NOMO-1 treated with DMSO at 0.1 percent for 48 hours (cell line): ENCODE results near the gene COA7.
"Not testable (repeated sequence)": the region's sequence is repeated elsewhere in the genome, so short reads cannot be mapped to it uniquely, and the experiment has no call there.

Experiments used
- DNase-seq: peaks from one replicate; lab custom pipeline; 2025; ENCODE audit not compliant: unreplicated experiment; lab: John Stamatoyannopoulos, UW

Gene COA7

GRCh38 chr1:52706136-52706670 lies 8.1 kb upstream of the COA7 start:
- no peak for DNase-seq

GRCh38 chr1:52702886-52703787 lies 5.0 kb upstream of the COA7 start:
- DNase-seq = peak; percentile 97

DNA sequence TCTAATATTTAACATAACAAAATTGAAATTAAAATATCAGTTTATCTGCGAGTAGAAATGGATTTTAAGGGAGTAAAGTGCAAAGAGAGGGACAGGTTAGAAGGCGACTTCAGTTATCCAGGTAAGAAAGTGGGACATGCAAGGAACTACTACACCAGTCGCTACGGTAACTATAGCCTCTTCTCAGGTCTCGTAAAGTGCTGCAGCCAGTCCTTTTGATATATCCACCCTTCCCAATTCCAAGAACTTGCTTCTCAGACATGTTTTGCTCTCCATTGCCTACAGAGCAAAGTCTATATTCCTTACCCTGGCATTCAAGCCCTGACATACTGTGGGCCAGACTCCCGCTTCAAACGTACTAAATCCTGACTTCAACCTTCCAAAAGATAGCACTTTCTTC lies 2.5 kb downstream of the COA7 start:
- no peak for DNase-seq

GRCh38 chr1:52693843-52694242 lies 4.3 kb downstream of the COA7 start:
- DNase-seq = no peak

GRCh38 chr1:52693351-52693750 lies 4.8 kb downstream of the COA7 start:
- not testable (repeated sequence) for DNase-seq

- no peak for DNase-seq
These were observed 5.5 kb downstream of the COA7 start for GRCh38 chr1:52692697-52693096.

- DNase-seq = no peak
These were observed 6.3 kb downstream of the COA7 start for GRCh38 chr1:52691821-52692220.

GRCh38 chr1:52686830-52687229 lies 11.3 kb downstream of the COA7 start:
- no peak for DNase-seq

GRCh38 chr1:52686261-52686751 lies 11.8 kb downstream of the COA7 start:
- DNase-seq = peak; percentile 84

DNA sequence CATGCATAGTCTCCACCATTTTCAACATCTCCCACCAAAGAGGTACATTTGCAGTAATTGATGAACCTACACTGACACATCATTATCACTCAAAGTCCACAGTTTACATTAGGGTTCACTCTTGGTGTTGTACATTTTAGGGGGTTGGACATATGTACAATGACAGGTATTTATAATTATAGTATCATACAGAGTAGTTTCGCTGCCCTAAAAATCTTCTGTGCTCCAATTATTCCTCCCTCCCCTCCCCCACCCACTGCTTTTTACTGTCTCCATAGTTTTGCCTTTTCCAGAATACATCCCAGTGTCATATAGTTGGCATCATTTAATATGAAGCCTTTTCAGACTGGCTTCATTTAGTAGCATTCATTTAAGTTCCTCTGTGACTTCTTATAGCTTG lies 13.6 kb downstream of the COA7 start:
- DNase-seq = no peak

GRCh38 chr1:52683367-52683940 lies 14.7 kb downstream of the COA7 start:
- DNase-seq = no peak

- DNase-seq = no peak
These were observed 17.0 kb downstream of the COA7 start for GRCh38 chr1:52681136-52681535.

DNA sequence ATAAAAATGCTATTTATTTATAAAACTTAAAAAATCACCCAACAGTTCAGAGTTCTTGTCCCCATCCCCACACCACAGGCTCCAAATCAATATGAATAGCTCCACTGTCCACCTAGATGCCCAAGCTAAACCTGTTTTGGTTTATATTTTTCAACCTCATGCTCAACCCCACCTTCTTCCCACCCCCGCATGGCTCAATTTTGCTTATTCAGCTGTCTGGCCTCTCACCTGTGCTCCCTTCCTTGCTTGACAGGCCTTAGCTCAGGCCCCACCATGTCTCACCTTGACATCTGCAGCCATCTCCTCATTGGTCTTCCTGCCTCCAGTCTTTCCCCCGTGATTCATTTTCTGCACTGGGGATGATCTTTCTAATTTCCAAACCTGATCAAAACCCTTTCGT lies 17.8 kb downstream of the COA7 start:
- DNase-seq = no peak

- DNase-seq = no peak
These were observed 18.6 kb downstream of the COA7 start for GRCh38 chr1:52679498-52679897.

GRCh38 chr1:52679048-52679447 lies 19.1 kb downstream of the COA7 start:
- no peak for DNase-seq

- DNase-seq = no peak
These were observed 20.9 kb downstream of the COA7 start for GRCh38 chr1:52677076-52677806.

DNA sequence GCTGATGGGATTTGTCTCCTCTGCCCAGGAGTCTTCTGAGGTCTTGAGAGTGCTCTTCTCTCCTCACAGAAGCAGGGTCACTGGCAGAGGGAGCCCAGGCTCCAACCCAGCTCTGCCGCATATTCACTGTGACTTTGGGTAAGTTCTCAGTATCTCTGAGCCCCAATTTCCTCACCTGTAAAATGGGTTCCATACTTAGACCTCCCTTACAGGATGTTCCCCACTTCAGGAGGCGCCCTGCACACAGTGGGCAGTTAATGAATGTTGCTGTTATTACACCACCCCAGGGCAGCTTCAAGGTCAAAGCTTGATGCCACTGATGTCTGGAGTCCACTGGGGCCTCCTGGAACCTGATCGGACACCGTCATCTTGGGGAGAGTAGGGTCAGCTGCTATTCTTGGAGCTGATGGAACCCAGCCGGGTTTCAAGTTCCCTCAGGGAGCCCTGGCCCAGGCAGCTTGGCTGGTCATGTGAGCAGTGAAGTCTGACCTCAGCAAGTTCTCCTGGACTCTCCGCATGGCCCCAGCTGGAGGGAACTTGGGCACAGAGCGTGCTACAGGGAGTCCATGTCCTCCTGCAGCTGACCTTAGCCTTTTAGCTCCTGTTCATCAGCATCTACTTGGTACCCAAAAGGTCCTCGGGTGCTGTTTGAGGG lies 21.8 kb downstream of the COA7 start:
- DNase-seq = no peak

DNA sequence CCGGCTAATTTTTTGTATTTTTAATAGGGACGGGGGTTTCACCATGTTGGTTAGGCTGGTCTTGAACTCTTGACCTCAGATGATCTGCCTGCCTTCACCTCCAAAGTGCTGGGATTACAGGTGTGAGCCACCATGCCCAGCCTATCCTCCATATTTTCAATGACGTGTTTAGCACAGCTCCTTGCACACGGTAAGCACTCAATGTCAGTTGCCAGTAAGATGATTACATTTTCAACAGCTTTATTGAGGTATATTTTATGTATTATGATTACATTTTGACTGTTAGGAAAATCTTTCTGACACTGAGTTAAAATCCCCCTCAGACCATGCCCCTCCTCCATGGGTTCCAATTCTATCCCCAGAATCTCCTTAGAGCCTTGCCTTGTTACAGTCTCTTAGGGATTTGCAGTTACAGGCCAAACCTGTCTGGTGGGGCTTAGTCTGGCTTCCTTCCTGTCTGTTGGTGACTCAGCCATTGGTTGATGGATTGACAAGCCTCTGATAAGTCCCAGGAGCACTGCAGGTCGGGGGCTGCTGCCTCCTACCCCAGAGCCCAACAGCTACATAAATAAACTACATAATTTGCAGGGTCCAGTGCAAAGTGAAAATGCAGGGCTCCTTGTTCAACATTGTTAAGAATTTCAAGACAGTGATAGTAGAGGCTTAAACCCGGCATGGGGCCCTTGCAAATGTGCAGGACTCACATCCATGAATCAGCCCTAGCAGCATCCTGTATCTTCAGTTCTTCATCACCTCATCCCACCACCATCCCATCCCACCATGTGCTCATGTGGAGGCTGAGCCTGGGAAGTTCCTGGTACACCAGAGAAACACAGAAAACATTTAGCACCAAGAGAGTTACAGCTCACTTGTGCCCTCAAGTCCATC lies 23.4 kb downstream of the COA7 start:
- DNase-seq = peak; percentile 14

DNA sequence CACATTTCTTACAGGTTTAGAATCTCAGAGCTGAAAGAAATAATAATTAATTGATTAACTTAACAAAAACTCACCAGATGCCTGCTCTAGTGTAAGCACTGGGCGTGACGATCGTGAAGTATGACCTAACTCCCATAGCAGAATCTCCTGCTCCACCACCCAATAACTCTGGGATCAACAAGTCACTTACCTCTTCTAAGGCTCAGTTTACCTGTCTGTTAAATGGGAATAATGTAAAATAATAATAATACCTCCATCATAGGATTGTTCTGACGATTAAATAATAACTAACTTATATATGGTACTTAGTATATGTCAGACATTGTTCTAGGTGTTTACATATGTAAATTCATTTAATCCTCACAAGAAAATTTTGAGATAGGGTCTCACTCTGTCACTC lies 24.6 kb downstream of the COA7 start:
- no peak for DNase-seq

- DNase-seq = no peak
These were observed 25.2 kb downstream of the COA7 start for GRCh38 chr1:52672946-52673345.
